ENCODE results near the gene SECISBP2. TPM values are rescaled to one million over a fixed set of nuclear protein-coding genes. Genes with fewer than 3 reads are reported as not detected.

The SECISBP2 gene
- total and polyA plus RNA-seq, 2 of the 13 experiments (the other 11 are each of a cell fraction or from before 2014, with no cell fraction given): 32.4 to 38.0 TPM

GRCh38 chr9:89310475-89311345 is 7.6 kb upstream of the SECISBP2 start, which contains the start of gene CKS2 (continued):
- peak; percentile 64 for TF ChIP-seq MEIS2 (CRISPR knock-in tag; IDR thresholded peaks at IDR 0.05)
- TF ChIP-seq KLF11 (CRISPR knock-in tag; IDR thresholded peaks at IDR 0.05): no peak
- TF ChIP-seq FOXM1 (CRISPR knock-in tag; IDR thresholded peaks at IDR 0.05): 0 out of 2 replicates have a peak, but pooled peaks have one; percentile 12
- TF ChIP-seq ATF4 (CRISPR knock-in tag; IDR thresholded peaks at IDR 0.05): no peak; a peak in 1 of 4 replicates
- no peak for TF ChIP-seq NR2F6 (IDR thresholded peaks at IDR 0.05)
- TF ChIP-seq NR2F6 (CRISPR knock-in tag; IDR thresholded peaks at IDR 0.05): no peak; the same call in 1 of the 2 replicates
- TF ChIP-seq ZNF354B (CRISPR knock-in tag; IDR thresholded peaks at IDR 0.05): peak; percentile 39; the same call in 1 of the 2 replicates
- TF ChIP-seq DPF2 (CRISPR knock-in tag; IDR thresholded peaks at IDR 0.05; ENCODE audit: borderline replicate concordance, low read depth): no peak
- peak; percentile 95 for TF ChIP-seq TFE3 (CRISPR knock-in tag; IDR thresholded peaks at IDR 0.05)
- TF ChIP-seq GRHL1 (CRISPR knock-in tag; conservative IDR thresholded peaks at IDR 0.05): no peak
- no peak for TF ChIP-seq PHF5A (CRISPR knock-in tag; IDR thresholded peaks at IDR 0.05; ENCODE audit: low read depth, unreplicated experiment)
- peak; percentile 9; the same call in 1 of the 2 replicates for TF ChIP-seq ZC3H4 (CRISPR knock-in tag; IDR thresholded peaks at IDR 0.05; ENCODE audit: borderline replicate concordance)
- TF ChIP-seq PBX3 (CRISPR knock-in tag; IDR thresholded peaks at IDR 0.05; ENCODE audit: borderline replicate concordance): no peak
- TF ChIP-seq ZNF660 (CRISPR knock-in tag; IDR thresholded peaks at IDR 0.05; ENCODE audit: borderline replicate concordance, low read depth): no peak
- TF ChIP-seq ISL2 (CRISPR knock-in tag; IDR thresholded peaks at IDR 0.05): peak; percentile 39
- TF ChIP-seq GATA4 (IDR thresholded peaks at IDR 0.05; ENCODE audit: borderline replicate concordance, low read depth): peak; percentile 79
- no peak for TF ChIP-seq CENPBD1 (CRISPR knock-in tag; IDR thresholded peaks at IDR 0.05; ENCODE audit: borderline replicate concordance, low read depth)
- TF ChIP-seq HNF1B (CRISPR knock-in tag; IDR thresholded peaks at IDR 0.05): peak; percentile 36; the same call in 1 of the 2 replicates
- TF ChIP-seq MXI1 (IDR thresholded peaks at IDR 0.05; ENCODE audit: borderline replicate concordance, low read depth, low read length): peak; percentile 76; the same call in 2 of the 3 replicates
- TF ChIP-seq MIXL1 (CRISPR knock-in tag; IDR thresholded peaks at IDR 0.05): no peak
